Measurements from ENCODE around the gene RIBC1.

Gene RIBC1

GRCh38 chrX:53421125-53421524 lies 1.5 kb upstream of the RIBC1 start:
- Mint-ChIP-seq H3K27ac (peak overlapping the region; percentile 99), H3K4me1 (ENCODE audit: low read depth) (peaks cover 34% of the 10 kb centered on the region), H3K36me3 (ENCODE audit: low read depth) (peaks cover 49% of the 10 kb centered on the region), H3K9me3 (no peaks in the 10 kb centered on the region), H3K4me3 (peak overlapping the region; percentile 91), H3K27me3 (no peaks in the 10 kb centered on the region)
- no peak for DNase-seq

DNA sequence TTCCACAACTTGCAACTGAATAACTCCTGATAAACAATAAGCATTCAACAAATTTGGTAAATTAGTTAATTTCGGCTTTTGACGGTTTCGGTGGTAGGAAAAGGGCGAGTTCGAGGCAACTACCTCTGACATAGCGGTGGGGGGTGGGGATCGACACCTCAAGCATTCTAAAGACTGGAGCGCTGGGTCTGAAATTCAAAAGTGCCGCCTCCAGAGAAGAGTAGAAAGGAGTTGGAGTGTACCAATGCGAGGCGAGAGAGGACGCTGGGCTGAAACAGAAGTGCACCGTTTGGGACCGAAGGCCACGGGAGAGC lies 944 bp upstream of the RIBC1 start:
- H3K36me3 Mint-ChIP-seq (ENCODE audit: low read depth) = peaks cover 49% of the 10 kb centered on the region
- H3K27ac Mint-ChIP-seq = peak overlapping the region; percentile 99
- DNase-seq = no peak
- H3K4me3 Mint-ChIP-seq = peak overlapping the region; percentile 91
- no peaks in the 10 kb centered on the region for H3K9me3 Mint-ChIP-seq
- no peaks in the 10 kb centered on the region for H3K27me3 Mint-ChIP-seq
- H3K4me1 Mint-ChIP-seq (ENCODE audit: low read depth) = peaks cover 34% of the 10 kb centered on the region

- H3K27me3 Mint-ChIP-seq = no peaks in the 10 kb centered on the region
- no peaks in the 10 kb centered on the region for H3K9me3 Mint-ChIP-seq
- H3K4me1 Mint-ChIP-seq (ENCODE audit: low read depth) = peaks cover 34% of the 10 kb centered on the region
- DNase-seq = peak; percentile 97
- H3K36me3 Mint-ChIP-seq (ENCODE audit: low read depth) = peaks cover 45% of the 10 kb centered on the region
- peak within 1 kb of the TSS; percentile 91 for H3K4me3 Mint-ChIP-seq
- peak within 1 kb of the TSS; percentile 99 for H3K27ac Mint-ChIP-seq
Observed at GRCh38 chrX:53422086-53422860, 400 bp upstream of the RIBC1 start, which contains the start of gene SMC1A. Gene SMC1A, minus strand, starts transcription at chrX:53422654. Its CDS starts 54 bp downstream, at chrX:53422600.

DNA sequence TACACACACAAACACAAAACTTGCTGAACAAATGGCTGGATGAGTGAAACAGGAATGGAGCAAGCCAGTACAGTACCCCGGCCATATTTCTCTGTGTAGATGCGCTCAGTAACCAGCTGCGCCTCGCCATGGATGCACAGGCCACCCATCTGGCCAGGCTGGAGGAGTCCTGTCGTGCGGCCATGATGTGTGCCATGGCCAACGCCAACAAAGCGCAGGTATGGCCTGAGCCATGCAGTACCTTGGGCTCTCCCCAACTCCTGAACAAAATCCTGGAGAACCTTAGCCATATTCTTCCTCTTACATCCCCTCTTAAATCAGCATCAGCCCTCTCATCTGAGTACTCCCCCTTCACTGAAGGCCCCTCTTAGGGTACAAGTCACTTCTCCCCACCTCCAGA lies 7.1 kb downstream of the RIBC1 start:
- Mint-ChIP-seq H3K4me3 (no peak overlapping the region), H3K27ac (no peak overlapping the region), H3K27me3 (peaks cover 8% of the 10 kb centered on the region), H3K4me1 (ENCODE audit: low read depth) (peaks cover 8% of the 10 kb centered on the region), H3K9me3 (no peaks in the 10 kb centered on the region), H3K36me3 (ENCODE audit: low read depth) (peaks cover 47% of the 10 kb centered on the region)
- no peak for DNase-seq

- peaks cover 47% of the 10 kb centered on the region for H3K36me3 Mint-ChIP-seq (ENCODE audit: low read depth)
Observed at GRCh38 chrX:53430231-53430630, 7.6 kb downstream of the RIBC1 start.

GRCh38 chrX:53433651-53434639 lies 11.3 kb downstream of the RIBC1 start, which contains the start of gene HSD17B10:
Gene HSD17B10, minus strand, starts transcription at chrX:53434370. Its CDS starts 25 bp downstream, at chrX:53434345.
- no peaks in the 10 kb centered on the region for H3K9me3 Mint-ChIP-seq
- H3K4me3 Mint-ChIP-seq = peak within 1 kb of the TSS; percentile 93
- H3K4me1 Mint-ChIP-seq (ENCODE audit: low read depth) = peaks cover 32% of the 10 kb centered on the region
- DNase-seq = peak; percentile 88
- peaks cover 32% of the 10 kb centered on the region for H3K27me3 Mint-ChIP-seq
- peaks cover 41% of the 10 kb centered on the region for H3K36me3 Mint-ChIP-seq (ENCODE audit: low read depth)
- peak within 1 kb of the TSS; percentile 93 for H3K27ac Mint-ChIP-seq

More at GRCh38 chrX:53430231-53430630, 7.6 kb downstream of the RIBC1 start:
- no peak overlapping the region for H3K4me3 Mint-ChIP-seq
- H3K27me3 Mint-ChIP-seq = peaks cover 10% of the 10 kb centered on the region
- H3K4me1 Mint-ChIP-seq (ENCODE audit: low read depth) = peaks cover 11% of the 10 kb centered on the region
- no peak for DNase-seq
- H3K27ac Mint-ChIP-seq = no peak overlapping the region
- H3K9me3 Mint-ChIP-seq = no peaks in the 10 kb centered on the region

GRCh38 chrX:53435997-53436396 lies 13.3 kb downstream of the RIBC1 start:
- peak; percentile 67 for DNase-seq
- peaks cover 46% of the 10 kb centered on the region for H3K27me3 Mint-ChIP-seq
- H3K27ac Mint-ChIP-seq = no peak overlapping the region
- H3K4me3 Mint-ChIP-seq = no peak overlapping the region
- H3K9me3 Mint-ChIP-seq = no peaks in the 10 kb centered on the region
- peaks cover 22% of the 10 kb centered on the region for H3K36me3 Mint-ChIP-seq (ENCODE audit: low read depth)
- peaks cover 42% of the 10 kb centered on the region for H3K4me1 Mint-ChIP-seq (ENCODE audit: low read depth)

GRCh38 chrX:53437206-53437605 lies 14.5 kb downstream of the RIBC1 start:
- Mint-ChIP-seq H3K27ac (no peak overlapping the region), H3K4me1 (ENCODE audit: low read depth) (peaks cover 50% of the 10 kb centered on the region), H3K36me3 (ENCODE audit: low read depth) (peaks cover 12% of the 10 kb centered on the region), H3K9me3 (no peaks in the 10 kb centered on the region), H3K4me3 (no peak overlapping the region), H3K27me3 (peaks cover 55% of the 10 kb centered on the region)
- DNase-seq = no peak

GRCh38 chrX:53438174-53438831 lies 15.6 kb downstream of the RIBC1 start:
- peaks cover 57% of the 10 kb centered on the region for H3K27me3 Mint-ChIP-seq
- peaks cover 6% of the 10 kb centered on the region for H3K36me3 Mint-ChIP-seq (ENCODE audit: low read depth)
- no peak overlapping the region for H3K27ac Mint-ChIP-seq
- DNase-seq = no peak
- H3K4me1 Mint-ChIP-seq (ENCODE audit: low read depth) = peaks cover 48% of the 10 kb centered on the region
- no peaks in the 10 kb centered on the region for H3K9me3 Mint-ChIP-seq
- H3K4me3 Mint-ChIP-seq = no peak overlapping the region

- Mint-ChIP-seq H3K27me3 (peaks cover 54% of the 10 kb centered on the region), H3K9me3 (no peaks in the 10 kb centered on the region), H3K27ac (no peak overlapping the region), H3K36me3 (ENCODE audit: low read depth) (peaks cover 4% of the 10 kb centered on the region), H3K4me3 (no peak overlapping the region), H3K4me1 (ENCODE audit: low read depth) (peaks cover 48% of the 10 kb centered on the region)
- no peak for DNase-seq
Observed at GRCh38 chrX:53438832-53439230, 16.2 kb downstream of the RIBC1 start.

GRCh38 chrX:53440101-53440500 lies 17.4 kb downstream of the RIBC1 start:
- Mint-ChIP-seq H3K27ac (no peak overlapping the region), H3K36me3 (ENCODE audit: low read depth) (no peaks in the 10 kb centered on the region), H3K4me3 (peak overlapping the region; percentile 30), H3K27me3 (peaks cover 49% of the 10 kb centered on the region), H3K4me1 (ENCODE audit: low read depth) (peaks cover 39% of the 10 kb centered on the region), H3K9me3 (no peaks in the 10 kb centered on the region)
- no peak for DNase-seq

- peaks cover 36% of the 10 kb centered on the region for H3K4me1 Mint-ChIP-seq (ENCODE audit: low read depth)
- no peaks in the 10 kb centered on the region for H3K36me3 Mint-ChIP-seq (ENCODE audit: low read depth)
- peak overlapping the region; percentile 78 for H3K4me3 Mint-ChIP-seq
- no peaks in the 10 kb centered on the region for H3K9me3 Mint-ChIP-seq
- H3K27me3 Mint-ChIP-seq = peaks cover 44% of the 10 kb centered on the region
- H3K27ac Mint-ChIP-seq = no peak overlapping the region
- DNase-seq = peak; percentile 52
Observed at GRCh38 chrX:53440621-53441517, 18.2 kb downstream of the RIBC1 start.

GRCh38 chrX:53441531-53442321 lies 19.1 kb downstream of the RIBC1 start:
- Mint-ChIP-seq H3K4me3 (peak overlapping the region; percentile 78), H3K27ac (peak overlapping the region; percentile 65), H3K36me3 (ENCODE audit: low read depth) (no peaks in the 10 kb centered on the region), H3K9me3 (no peaks in the 10 kb centered on the region), H3K27me3 (peaks cover 44% of the 10 kb centered on the region), H3K4me1 (ENCODE audit: low read depth) (peaks cover 32% of the 10 kb centered on the region)
- DNase-seq = peak; percentile 84

All from activated T-cell treated with anti-CD3 and anti-CD28 coated beads, Interleukin-2, amount 50 U/mL, for 24 hours (primary cell).